GM12878 (cell line): ENCODE data around the gene COL25A1. TPM values are rescaled to one million over a fixed set of nuclear protein-coding genes. Genes with fewer than 3 reads are reported as not detected.

Experiments
- ATAC-seq: fragments of 200-7000 bp; cut with Tn5 transposase; 3 replicates; pipeline ENCODE4 v1.9.1; 2020; ENCODE audit warnings: mild to moderate bottlenecking, moderate library complexity
- BruUV-seq: library from RNA; stranded (reverse); fragments of 400-500 nt; replicated peaks from 2 replicates; lab custom pipeline; 2021; lab: Mats Ljungman, UMichigan
- CTCF ChIA-PET: fragments of 300-600 bp; sonication (Branson Sonifier 250); formaldehyde crosslinking; extraction: SDS; loops from one replicate; lab custom pipeline; 2021; ENCODE audit warnings: inconsistent platforms; lab: Yijun Ruan, JAX
- POLR2A ChIA-PET: fragments of 350-600 bp; formaldehyde crosslinking; extraction: SDS; loops from one replicate; lab custom pipeline; 2021; ENCODE audit warnings: inconsistent platforms; lab: Charles Lee
- RAD21 ChIA-PET: fragments of 300-600 bp; sonication (Branson Sonifier 250); formaldehyde crosslinking; loops from one replicate; lab custom pipeline; 2023; ENCODE audit warnings: antibody characterized with exemption; ENCODE audit not compliant: unreplicated experiment; lab: Charles Lee
- SMC1A ChIA-PET: fragments of 300-600 bp; sonication (Branson Sonifier 250); formaldehyde crosslinking; loops from one replicate; lab custom pipeline; 2023; ENCODE audit not compliant: unreplicated experiment, uncharacterized antibody; lab: Charles Lee
- DNase-seq: peaks from one replicate; pipeline ENCODE4 v3.0.0-alpha.2; 2011; ENCODE audit warnings: low read depth, low spot score
- FAIRE-seq: peaks from 3 replicates; lab custom pipeline; 2011; peaks lifted over from hg19 to GRCh38; lab: Jason Lieb, UNC
- H2AFZ ChIP-seq: 2 replicates; pipeline ENCODE4 v1.6.0; 2011; ENCODE audit warnings: low read depth, low read length, control low read depth; ENCODE audit not compliant: control insufficient read depth
- H3K27ac ChIP-seq: 2 replicates; pipeline ENCODE4 v1.5.1; 2011; ENCODE audit warnings: control low read depth; ENCODE audit not compliant: control insufficient read depth, insufficient read depth
- H3K27me3 ChIP-seq, 2 experiments: replicated peaks in 1 of 2; 2 replicates each; pipeline versions ENCODE4 v1.6.0 to v1.6.1; 2011; ENCODE audit warnings: low read length in 1 of 2; ENCODE audit not compliant: control insufficient read depth in 2 of 2, insufficient read depth in 2 of 2
- H3K36me3 ChIP-seq, 2 experiments: 2 replicates each; pipeline ENCODE4 v1.5.1; 2011; ENCODE audit warnings: low read length in 1 of 2; ENCODE audit not compliant: control insufficient read depth in 2 of 2, insufficient read depth in 2 of 2
- H3K4me1 ChIP-seq: 2 replicates; pipeline ENCODE4 v1.6.1; 2011; ENCODE audit warnings: mild to moderate bottlenecking, low read length, moderate library complexity, mixed read lengths; ENCODE audit not compliant: control insufficient read depth, insufficient read depth
- H3K4me2 ChIP-seq: 2 replicates; pipeline ENCODE4 v1.6.0; 2011; ENCODE audit warnings: control low read depth; ENCODE audit not compliant: control insufficient read depth, insufficient read depth
- H3K4me3 ChIP-seq: fragments of 200-600 bp; sonication (generic); 2 replicates; pipeline ENCODE4 v1.5.1; 2016
- H3K79me2 ChIP-seq: 2 replicates; pipeline ENCODE4 v1.6.0; 2011; ENCODE audit warnings: low read length; ENCODE audit not compliant: control insufficient read depth, insufficient read depth
- H3K9ac ChIP-seq: 2 replicates; pipeline ENCODE4 v1.8.0; 2011; ENCODE audit warnings: low read length, control low read depth, mixed read lengths; ENCODE audit not compliant: control insufficient read depth, insufficient read depth
- H3K9me3 ChIP-seq: replicated peaks from 3 replicates; pipeline ENCODE4 v1.5.1; 2011; ENCODE audit warnings: mild to moderate bottlenecking, low read length; ENCODE audit not compliant: control insufficient read depth, insufficient read depth
- H4K20me1 ChIP-seq: 2 replicates; pipeline ENCODE4 v1.6.0; 2011; ENCODE audit not compliant: control insufficient read depth, insufficient read depth
- ATF7 ChIP-seq: fragments of 450-650 bp; IDR thresholded peaks from 2 replicates; pipeline ENCODE4 v1.6.1; 2016; ENCODE audit warnings: low read depth, mild to moderate bottlenecking
- BCL11A ChIP-seq: IDR thresholded peaks from 2 replicates; pipeline ENCODE4 v1.6.1; 2011; ENCODE audit warnings: low read depth, low read length
- CHD2 ChIP-seq: IDR thresholded peaks from 2 replicates; pipeline ENCODE4 v1.6.1; 2011; ENCODE audit warnings: low read depth, low read length, improper control_type of control experiment, borderline replicate concordance
- DPF2 ChIP-seq: fragments of 450-650 bp; IDR thresholded peaks from 2 replicates; pipeline ENCODE4 v1.6.1; 2017; ENCODE audit warnings: mild to moderate bottlenecking
- HCFC1 ChIP-seq: fragments of 150-350 bp; IDR thresholded peaks from 2 replicates; pipeline ENCODE4 v1.6.1; 2014; ENCODE audit warnings: low read length
- KDM1A ChIP-seq: fragments of 200-600 bp; sonication (generic); IDR thresholded peaks from 2 replicates; pipeline ENCODE4 v1.6.1; 2016; ENCODE audit warnings: borderline replicate concordance
- NR2F1 ChIP-seq: fragments of 450-650 bp; conservative IDR thresholded peaks from 2 replicates; pipeline ENCODE4 v1.6.1; 2017; ENCODE audit warnings: mild to moderate bottlenecking
- RBBP5 ChIP-seq: fragments of 200-600 bp; sonication (generic); conservative IDR thresholded peaks from 2 replicates; pipeline ENCODE4 v1.6.1; 2016
- RFX5 ChIP-seq: IDR thresholded peaks from 2 replicates; pipeline ENCODE4 v1.6.1; 2011; ENCODE audit warnings: low read depth, low read length, improper control_type of control experiment
- TCF7 ChIP-seq: IDR thresholded peaks from 2 replicates; pipeline ENCODE4 v1.6.1; 2014; ENCODE audit warnings: antibody characterized with exemption, borderline replicate concordance
- WGBS: methylation state at CpG from one replicate; pipeline ENCODE4 v1.1.6; 2016; ENCODE audit warnings: low lambda C conversion rate; ENCODE audit not compliant: insufficient replicate concordance, insufficient coverage; ENCODE audit errors: missing lambda C conversion rate; 5-methylcytosine and 5-hydroxymethylcytosine counted together
- in situ Hi-C: fragments of 300-500 bp; cut with MboI; formaldehyde crosslinking; loops from 9 replicates; pipeline ENCODE4 v1.14.3; 2018; ENCODE audit warnings: mixed read lengths
- intact Hi-C: fragments of 100-400 bp; cut with micrococcal nuclease; formaldehyde crosslinking; loops from one replicate; pipeline ENCODE4 v1.14.2; 2022; ENCODE audit not compliant: unreplicated experiment
- polyA plus RNA-seq, 11 experiments: library from polyadenylated mRNA; depleted of rRNA in 4 of 11; unstranded in 6 of 11; stranded (reverse) in 5 of 11; fragments of >200 nt; fragmentation: Nextera tagmentation in 4 of 11; fragmentation: Illumina TruSeq in 1 of 11; extraction: Ambion mirVana in 4 of 11; extraction: Trizol in 1 of 11; gene quantifications; 1 replicate in 1 of 11; 2 replicates in 10 of 11; pipeline versions ENCODE4 v1.2.1 to v1.2.3, GENCODE V29; 2011 to 2016; ENCODE audit warnings: inconsistent platforms in 2 of 11, missing spikeins in 2 of 11, low read depth in 1 of 11
- total RNA-seq, 4 experiments: library from RNA; depleted of rRNA in 3 of 4; stranded (reverse); fragments of >200 nt in 3 of 4; fragmentation: Illumina TruSeq in 1 of 4; extraction: Trizol in 1 of 4; gene quantifications; 2 replicates each; pipeline versions ENCODE4 v1.2.1 to v1.2.3, GENCODE V29; 2013 to 2021
- TF ChIP-seq, protein P1 (sequence below): fragments of 450-650 bp; formaldehyde crosslinking; IDR thresholded peaks from 2 replicates; pipeline ENCODE4 v1.4.0; 2022; ENCODE audit warnings: mild to moderate bottlenecking, moderate library complexity
- TF ChIP-seq, protein P2 (sequence below): IDR thresholded peaks from 2 replicates; pipeline ENCODE4 v1.6.1; 2011; ENCODE audit warnings: mild to moderate bottlenecking, low read depth, low read length, moderate library complexity; ENCODE audit not compliant: insufficient replicate concordance

COL25A1 gene
- total and polyA plus RNA-seq, 10 of the 15 experiments (the other 5 are each of a cell fraction or from before 2014, with no cell fraction given): 0.01 to 0.26 (median 0.12) TPM; not detected in 6

DNA sequence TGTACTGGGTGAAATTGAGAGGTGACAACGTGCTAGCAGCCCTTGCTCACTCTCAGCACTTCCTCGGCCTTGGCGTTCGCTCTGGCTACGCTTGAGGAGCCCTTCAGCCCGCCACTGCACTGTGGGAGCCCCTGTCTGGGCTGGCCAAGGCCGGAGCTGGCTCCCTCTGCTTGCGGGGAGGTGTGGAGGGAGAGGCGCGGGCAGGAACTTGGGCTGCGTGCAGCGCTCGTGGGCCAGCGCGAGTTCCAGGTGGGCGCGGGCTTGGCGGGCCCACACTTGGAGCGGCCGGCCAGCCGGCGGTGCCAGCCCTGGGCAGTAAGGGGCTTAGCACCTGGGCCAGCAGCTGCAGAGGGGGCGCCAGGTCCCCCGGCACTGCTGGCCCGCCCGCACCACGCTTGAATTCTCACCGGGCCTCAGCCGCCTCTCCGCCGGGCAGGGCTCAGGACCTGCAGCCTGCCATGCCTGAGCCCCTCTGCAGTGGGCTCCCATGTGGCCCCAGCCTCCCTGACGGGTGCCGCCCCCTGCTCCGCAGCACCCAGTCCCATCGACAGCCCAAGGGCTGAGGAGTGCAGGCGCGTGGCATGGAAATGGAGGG is 290.1 kb downstream of the COL25A1 start:
- WGBS: 74% methylated on average over 29 of the region's 37 CpGs
- H3K36me3 ChIP-seq: no peaks in the 10 kb centered on the region
- no peak overlapping the region for H3K27ac ChIP-seq
- no peaks in the 10 kb centered on the region for H3K79me2 ChIP-seq
- no peaks in the 10 kb centered on the region for H3K4me1 ChIP-seq
- H3K9ac ChIP-seq: no peak overlapping the region
- FAIRE-seq (no peak), ATAC-seq (no peak), DNase-seq (no peak)
- H3K27me3 ChIP-seq: no peaks in the 10 kb centered on the region
- intact Hi-C loops (no loop called here), in situ Hi-C loops (no loop called here)
- no peaks in the 10 kb centered on the region for H4K20me1 ChIP-seq
- H3K4me2 ChIP-seq: no peak overlapping the region
- no peak overlapping the region for H3K4me3 ChIP-seq
- no peaks in the 10 kb centered on the region; the same call in 2 of the 3 replicates for H3K9me3 ChIP-seq
- ChIA-PET CTCF (no interaction called here), RAD21 (no interaction called here), POLR2A (no interaction called here), SMC1A (no interaction called here)
- no peak for TF ChIP-seq RFX5
- TF ChIP-seq ATF7: no peak
- no peak for TF ChIP-seq BCL11A
- TF ChIP-seq DPF2: no peak
- TF ChIP-seq RBBP5: no peak
- no peak for TF ChIP-seq HCFC1
- no peak for TF ChIP-seq NR2F1
- TF ChIP-seq CHD2: no peak
- TF ChIP-seq KDM1A: no peak
- TF ChIP-seq, protein P1, sequence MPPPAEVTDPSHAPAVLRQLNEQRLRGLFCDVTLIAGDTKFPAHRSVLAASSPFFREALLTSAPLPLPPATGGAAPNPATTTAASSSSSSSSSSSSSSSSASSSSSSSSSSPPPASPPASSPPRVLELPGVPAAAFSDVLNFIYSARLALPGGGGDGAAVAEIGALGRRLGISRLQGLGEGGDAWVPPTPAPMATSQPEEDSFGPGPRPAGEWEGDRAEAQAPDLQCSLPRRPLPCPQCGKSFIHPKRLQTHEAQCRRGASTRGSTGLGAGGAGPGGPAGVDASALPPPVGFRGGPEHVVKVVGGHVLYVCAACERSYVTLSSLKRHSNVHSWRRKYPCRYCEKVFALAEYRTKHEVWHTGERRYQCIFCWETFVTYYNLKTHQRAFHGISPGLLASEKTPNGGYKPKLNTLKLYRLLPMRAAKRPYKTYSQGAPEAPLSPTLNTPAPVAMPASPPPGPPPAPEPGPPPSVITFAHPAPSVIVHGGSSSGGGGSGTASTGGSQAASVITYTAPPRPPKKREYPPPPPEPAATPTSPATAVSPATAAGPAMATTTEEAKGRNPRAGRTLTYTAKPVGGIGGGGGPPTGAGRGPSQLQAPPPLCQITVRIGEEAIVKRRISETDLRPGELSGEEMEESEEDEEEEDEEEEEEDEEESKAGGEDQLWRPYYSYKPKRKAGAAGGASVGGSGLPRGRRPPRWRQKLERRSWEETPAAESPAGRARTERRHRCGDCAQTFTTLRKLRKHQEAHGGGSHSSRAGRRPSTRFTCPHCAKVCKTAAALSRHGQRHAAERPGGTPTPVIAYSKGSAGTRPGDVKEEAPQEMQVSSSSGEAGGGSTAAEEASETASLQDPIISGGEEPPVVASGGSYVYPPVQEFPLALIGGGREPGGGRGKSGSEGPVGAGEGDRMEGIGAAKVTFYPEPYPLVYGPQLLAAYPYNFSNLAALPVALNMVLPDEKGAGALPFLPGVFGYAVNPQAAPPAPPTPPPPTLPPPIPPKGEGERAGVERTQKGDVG (CRISPR knock-in tag): no peak
- TF ChIP-seq, protein P2, sequence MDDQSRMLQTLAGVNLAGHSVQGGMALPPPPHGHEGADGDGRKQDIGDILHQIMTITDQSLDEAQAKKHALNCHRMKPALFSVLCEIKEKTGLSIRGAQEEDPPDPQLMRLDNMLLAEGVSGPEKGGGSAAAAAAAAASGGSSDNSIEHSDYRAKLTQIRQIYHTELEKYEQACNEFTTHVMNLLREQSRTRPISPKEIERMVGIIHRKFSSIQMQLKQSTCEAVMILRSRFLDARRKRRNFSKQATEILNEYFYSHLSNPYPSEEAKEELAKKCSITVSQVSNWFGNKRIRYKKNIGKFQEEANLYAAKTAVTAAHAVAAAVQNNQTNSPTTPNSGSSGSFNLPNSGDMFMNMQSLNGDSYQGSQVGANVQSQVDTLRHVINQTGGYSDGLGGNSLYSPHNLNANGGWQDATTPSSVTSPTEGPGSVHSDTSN: no peak
- no peak for TF ChIP-seq TCF7
- TF ChIP-seq, all 136 proteins: peak for 0
- no peak overlapping the region for H2AFZ ChIP-seq
- no TSS peak for BruUV-seq
